GM08714 (cell line): Measurements from ENCODE around the gene P2RY11.

ENCODE experiments used
- H3K4me3 ChIP-seq: fragments of 200-500 bp; sonication (Bioruptor generic); 2 replicates; pipeline ENCODE4 v1.5.1; 2014; ENCODE audit warnings: mild to moderate bottlenecking, low read length, inconsistent platforms
- ZNF274 ChIP-seq: IDR thresholded peaks from 2 replicates; pipeline ENCODE4 v1.6.1; 2012; ENCODE audit warnings: mild to moderate bottlenecking, low read depth, low read length

P2RY11 gene

GRCh38 chr19:10151521-10151920 lies 40.0 kb downstream of the P2RY11 start:
- H3K4me3 ChIP-seq: no peak overlapping the region
- no peak for TF ChIP-seq ZNF274

GRCh38 chr19:10152100-10152499 lies 40.6 kb downstream of the P2RY11 start:
- no peak for TF ChIP-seq ZNF274
- no peak overlapping the region for H3K4me3 ChIP-seq

GRCh38 chr19:10155839-10156238 lies 44.3 kb downstream of the P2RY11 start:
- no peak for TF ChIP-seq ZNF274
- H3K4me3 ChIP-seq: no peak overlapping the region

- no peak for TF ChIP-seq ZNF274
- no peak overlapping the region for H3K4me3 ChIP-seq
Observed at GRCh38 chr19:10158071-10158470, 46.6 kb downstream of the P2RY11 start.

GRCh38 chr19:10158485-10158884 lies 47.0 kb downstream of the P2RY11 start:
- no peak for TF ChIP-seq ZNF274
- no peak overlapping the region for H3K4me3 ChIP-seq

- no peak for TF ChIP-seq ZNF274
- no peak overlapping the region for H3K4me3 ChIP-seq
Observed at GRCh38 chr19:10159610-10160009, 48.1 kb downstream of the P2RY11 start.

- TF ChIP-seq ZNF274: no peak
- H3K4me3 ChIP-seq: no peak overlapping the region
Observed at GRCh38 chr19:10163536-10163935, 52.0 kb downstream of the P2RY11 start.
